HEK293 (cell line): ENCODE results near the gene AVEN.
"Not testable (repeated sequence)": the region's sequence is repeated elsewhere in the genome, so short reads cannot be mapped to it uniquely, and the experiment has no call there.

ENCODE experiments used
- CTCF ChIA-PET: fragments of 350-600 bp; formaldehyde crosslinking; extraction: SDS; loops from one replicate; lab custom pipeline; 2021; ENCODE audit warnings: antibody characterized with exemption; lab: Yijun Ruan, JAX
- POLR2A ChIA-PET: fragments of 300-600 bp; formaldehyde crosslinking; extraction: SDS; loops from one replicate; lab custom pipeline; 2020; ENCODE audit warnings: antibody characterized with exemption, inconsistent platforms; lab: Yijun Ruan, JAX
- H3K27ac ChIP-seq: fragments of 200-500 bp; sonication (Bioruptor generic); 2 replicates; pipeline ENCODE4 v1.5.1; 2014; ENCODE audit warnings: low read depth, low read length, control low read depth, inconsistent platforms; ENCODE audit errors: extremely low read depth
- H3K36me3 ChIP-seq, 2 experiments: fragments of 200-500 bp in 1 of 2; sonication (Bioruptor generic) in 1 of 2; 1 replicate in 1 of 2; 2 replicates in 1 of 2; pipeline ENCODE4 v1.5.1; 2014 to 2017; ENCODE audit warnings: inconsistent platforms in 2 of 2, low read length in 2 of 2; ENCODE audit not compliant: control insufficient read depth in 2 of 2, insufficient read depth in 1 of 2
- H3K4me1 ChIP-seq: fragments of 200-500 bp; sonication (Bioruptor generic); 2 replicates; pipeline ENCODE4 v1.5.1; 2014; ENCODE audit warnings: mild to moderate bottlenecking, low read length, inconsistent platforms; ENCODE audit not compliant: control insufficient read depth, insufficient read depth
- H3K4me3 ChIP-seq: 2 replicates; pipeline ENCODE4 v1.5.1; 2011; ENCODE audit warnings: low read depth, mild to moderate bottlenecking, control low read depth, low read length, moderate library complexity
- H3K9me3 ChIP-seq: fragments of 200-500 bp; sonication (Bioruptor generic); 2 replicates; pipeline ENCODE4 v1.5.1; 2014; ENCODE audit warnings: low read depth, low read length, inconsistent platforms; ENCODE audit not compliant: control insufficient read depth, insufficient read depth
- KLF1 ChIP-seq: fragments of 450-650 bp; formaldehyde crosslinking; IDR thresholded peaks from 2 replicates; pipeline ENCODE4 v1.5.1; 2016; ENCODE audit warnings: missing biosample characterization, missing genetic modification characterization
- SALL2 ChIP-seq: fragments of 450-650 bp; formaldehyde crosslinking; IDR thresholded peaks from 2 replicates; pipeline ENCODE4 v1.5.0; 2017; ENCODE audit warnings: missing biosample characterization, mild to moderate bottlenecking, missing genetic modification characterization, borderline replicate concordance
- SP2 ChIP-seq: fragments of 450-650 bp; formaldehyde crosslinking; IDR thresholded peaks from 2 replicates; pipeline ENCODE4 v1.5.1; 2016; ENCODE audit warnings: missing biosample characterization, missing genetic modification characterization
- SP3 ChIP-seq: fragments of 450-650 bp; formaldehyde crosslinking; IDR thresholded peaks from 2 replicates; pipeline ENCODE4 v1.5.1; 2016; ENCODE audit warnings: missing biosample characterization, missing genetic modification characterization
- WT1 ChIP-seq: fragments of 450-650 bp; formaldehyde crosslinking; IDR thresholded peaks from 2 replicates; pipeline ENCODE4 v1.5.1; 2016; ENCODE audit warnings: missing biosample characterization, missing genetic modification characterization
- ZBTB17 ChIP-seq: fragments of 450-650 bp; formaldehyde crosslinking; IDR thresholded peaks from 2 replicates; pipeline ENCODE4 v1.5.1; 2016; ENCODE audit warnings: missing biosample characterization, missing genetic modification characterization
- ZFP37 ChIP-seq: fragments of 450-650 bp; formaldehyde crosslinking; IDR thresholded peaks from 2 replicates; pipeline ENCODE4 v1.5.1; 2016; ENCODE audit warnings: missing biosample characterization, missing genetic modification characterization
- ZNF223 ChIP-seq: fragments of 450-650 bp; formaldehyde crosslinking; IDR thresholded peaks from 2 replicates; pipeline ENCODE4 v1.5.1; 2016; ENCODE audit warnings: missing biosample characterization, missing genetic modification characterization
- ZNF341 ChIP-seq: fragments of 450-650 bp; formaldehyde crosslinking; IDR thresholded peaks from 2 replicates; pipeline ENCODE4; 2016; ENCODE audit warnings: low read depth, missing biosample characterization, missing genetic modification characterization
- ZNF350 ChIP-seq: fragments of 450-650 bp; formaldehyde crosslinking; IDR thresholded peaks from 2 replicates; pipeline ENCODE4 v1.5.0; 2017; ENCODE audit warnings: missing biosample characterization, mild to moderate bottlenecking, missing genetic modification characterization
- ZNF449 ChIP-seq: fragments of 450-650 bp; formaldehyde crosslinking; IDR thresholded peaks from 2 replicates; pipeline ENCODE4 v1.5.1; 2017; ENCODE audit warnings: missing biosample characterization, mild to moderate bottlenecking, missing genetic modification characterization, moderate library complexity
- ZNF501 ChIP-seq: fragments of 450-650 bp; formaldehyde crosslinking; IDR thresholded peaks from 2 replicates; pipeline ENCODE4 v1.5.1; 2016; ENCODE audit warnings: missing biosample characterization, missing genetic modification characterization
- ZNF600 ChIP-seq: fragments of 450-650 bp; formaldehyde crosslinking; IDR thresholded peaks from 2 replicates; pipeline ENCODE4 v1.5.1; 2016; ENCODE audit warnings: missing biosample characterization, missing genetic modification characterization
- ZNF830 ChIP-seq: fragments of 450-650 bp; IDR thresholded peaks from 2 replicates; pipeline ENCODE4 v1.5.0; 2018; ENCODE audit warnings: missing biosample characterization, missing genetic modification characterization, low read depth, mild to moderate bottlenecking, moderate library complexity
- ZSCAN30 ChIP-seq: fragments of 450-650 bp; IDR thresholded peaks from 2 replicates; pipeline ENCODE4 v1.5.1; 2018; ENCODE audit warnings: missing biosample characterization, mild to moderate bottlenecking, missing genetic modification characterization, moderate library complexity
- TF ChIP-seq, protein P1 (sequence below): fragments of 450-650 bp; formaldehyde crosslinking; IDR thresholded peaks from 2 replicates; pipeline ENCODE4 v1.5.1; 2016; ENCODE audit warnings: missing biosample characterization, missing genetic modification characterization

AVEN gene

GRCh38 chr15:34019369-34019990 is 19.5 kb downstream of the AVEN start (continued):
- TF ChIP-seq ZNF449, result no peak
- TF ChIP-seq, protein P1, sequence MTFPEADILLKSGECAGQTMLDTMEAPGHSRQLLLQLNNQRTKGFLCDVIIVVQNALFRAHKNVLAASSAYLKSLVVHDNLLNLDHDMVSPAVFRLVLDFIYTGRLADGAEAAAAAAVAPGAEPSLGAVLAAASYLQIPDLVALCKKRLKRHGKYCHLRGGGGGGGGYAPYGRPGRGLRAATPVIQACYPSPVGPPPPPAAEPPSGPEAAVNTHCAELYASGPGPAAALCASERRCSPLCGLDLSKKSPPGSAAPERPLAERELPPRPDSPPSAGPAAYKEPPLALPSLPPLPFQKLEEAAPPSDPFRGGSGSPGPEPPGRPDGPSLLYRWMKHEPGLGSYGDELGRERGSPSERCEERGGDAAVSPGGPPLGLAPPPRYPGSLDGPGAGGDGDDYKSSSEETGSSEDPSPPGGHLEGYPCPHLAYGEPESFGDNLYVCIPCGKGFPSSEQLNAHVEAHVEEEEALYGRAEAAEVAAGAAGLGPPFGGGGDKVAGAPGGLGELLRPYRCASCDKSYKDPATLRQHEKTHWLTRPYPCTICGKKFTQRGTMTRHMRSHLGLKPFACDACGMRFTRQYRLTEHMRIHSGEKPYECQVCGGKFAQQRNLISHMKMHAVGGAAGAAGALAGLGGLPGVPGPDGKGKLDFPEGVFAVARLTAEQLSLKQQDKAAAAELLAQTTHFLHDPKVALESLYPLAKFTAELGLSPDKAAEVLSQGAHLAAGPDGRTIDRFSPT (tag by site-specific recombination), result no peak
- no peak for TF ChIP-seq ZNF600 (tag by site-specific recombination)
- TF ChIP-seq SALL2 (tag by site-specific recombination), result no peak
- no peak for TF ChIP-seq ZNF223 (tag by site-specific recombination)
- TF ChIP-seq, all 188 proteins: peak for 0

- H3K27ac ChIP-seq, H3K4me1 ChIP-seq, CTCF ChIA-PET, H3K4me3 ChIP-seq, H3K9me3 ChIP-seq, POLR2A ChIA-PET, H3K36me3 ChIP-seq: not testable (repeated sequence)
Measured at GRCh38 chr15:34018738-34019137, 20.3 kb downstream of the AVEN start.

DNA sequence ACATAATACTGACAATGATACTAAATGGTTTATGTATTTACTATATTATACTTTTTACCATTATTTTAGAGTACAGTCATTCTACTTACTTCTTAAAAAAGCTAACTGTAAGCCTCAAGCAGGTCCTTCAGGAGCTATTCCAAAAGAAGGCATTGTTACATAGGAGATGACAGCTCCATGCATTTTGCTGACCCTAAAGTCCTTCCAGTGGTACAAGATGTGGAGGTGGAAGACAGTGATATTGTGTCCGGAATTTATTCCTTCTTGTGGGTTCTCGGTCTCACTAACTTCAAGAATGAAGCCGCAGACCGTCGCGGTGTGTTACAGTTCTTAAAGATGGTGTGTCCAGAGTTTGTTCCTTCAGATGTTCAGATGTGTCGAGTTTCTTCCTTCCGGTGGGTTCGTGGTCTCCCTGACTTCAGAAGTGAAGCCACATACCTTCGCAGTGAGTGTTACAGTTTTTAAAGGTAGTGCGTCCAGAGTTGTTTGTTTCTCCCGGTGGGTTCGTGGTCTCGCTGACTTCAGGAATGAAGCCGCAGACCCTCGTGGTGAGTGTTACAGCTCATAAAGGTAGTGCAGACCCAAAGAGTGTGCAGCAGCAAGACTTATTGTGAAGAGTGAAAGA is 20.9 kb downstream of the AVEN start:
- POLR2A ChIA-PET, result no interaction called here
- Histone ChIP-seq H3K4me1 (no peaks in the 10 kb centered on the region), H3K27ac (no peak overlapping the region), H3K9me3 (no peaks in the 10 kb centered on the region), H3K36me3 (no peaks in the 10 kb centered on the region), H3K4me3 (no peak overlapping the region)
- TF ChIP-seq ZNF501 (no peak), ZNF449 (no peak), SP2 (tag by site-specific recombination) (no peak), ZNF830 (tag by site-specific recombination) (no peak), ZNF350 (tag by site-specific recombination) (no peak), KLF1 (tag by site-specific recombination) (no peak), WT1 (tag by site-specific recombination) (no peak)
- CTCF ChIA-PET, result no interaction called here

- Histone ChIP-seq H3K4me3 (no peak overlapping the region), H3K4me1 (no peaks in the 10 kb centered on the region), H3K9me3 (no peaks in the 10 kb centered on the region), H3K27ac (no peak overlapping the region)
- CTCF ChIA-PET, result interaction anchor here (0.7 kb wide), 1 partner anchor 195 kb away, joined by 3 read pairs; the partner anchor contains the start of gene KATNBL1
- TF ChIP-seq ZNF341 (no peak), ZSCAN30 (no peak), ZFP37 (tag by site-specific recombination) (no peak), SP3 (tag by site-specific recombination) (no peak), ZBTB17 (tag by site-specific recombination) (no peak)
- TF ChIP-seq, all 188 proteins: peak for 0
- H3K36me3 ChIP-seq, result no peaks in the 10 kb centered on the region
- POLR2A ChIA-PET, result no interaction called here
Measured at GRCh38 chr15:34014556-34014955, 24.4 kb downstream of the AVEN start.
